Transverse colon (tissue), 4 donors: ENCODE measurements around the gene KSR1.

Source experiments
- CTCF ChIP-seq, 5 experiments: fragments of 200-600 bp in 3 of 5; fragments of 450-650 bp in 2 of 5; sonication (generic) in 3 of 5; IDR thresholded peaks; 1 replicate in 2 of 5; 2 replicates in 3 of 5; pipeline ENCODE4 v1.5.1; 2016 to 2017; ENCODE audit warnings: antibody characterized with exemption in 5 of 5, inconsistent platforms in 3 of 5, mild to moderate bottlenecking in 2 of 5, moderate library complexity in 1 of 5
- POLR2A ChIP-seq: fragments of 450-650 bp; IDR thresholded peaks from one replicate; pipeline ENCODE4 v1.6.1; 2016; ENCODE audit warnings: antibody characterized with exemption, mild to moderate bottlenecking, moderate library complexity
- POLR2AphosphoS5 ChIP-seq, 3 donors: sonication (generic); formaldehyde crosslinking; IDR thresholded peaks; one replicate each; pipeline ENCODE4 v1.6.1; 2016; ENCODE audit warnings: antibody characterized with exemption in 3 of 3

GRCh38 chr17:27532269-27533263, 76.3 kb downstream of the KSR1 start:
- TF ChIP-seq CTCF (IDR thresholded peaks at IDR 0.05) (no peak), POLR2A (peak; percentile 23), POLR2AphosphoS5 (IDR thresholded peaks at IDR 0.05) (peak in 2 of 3 donors; percentile 49 to 56)
